22Rv1 (cell line): Measurements from ENCODE around the gene AASDHPPT.

Experiments used
- ZFX ChIP-seq: fragments of 450-650 bp; IDR thresholded peaks from 2 replicates; pipeline ENCODE4 v1.6.1; 2017; ENCODE audit warnings: antibody characterized with exemption, borderline replicate concordance
- TF ChIP-seq, protein P1 (sequence below): fragments of 450-650 bp; IDR thresholded peaks from 2 replicates; pipeline ENCODE4 v1.5.1; 2017; ENCODE audit warnings: mild to moderate bottlenecking

DNA sequence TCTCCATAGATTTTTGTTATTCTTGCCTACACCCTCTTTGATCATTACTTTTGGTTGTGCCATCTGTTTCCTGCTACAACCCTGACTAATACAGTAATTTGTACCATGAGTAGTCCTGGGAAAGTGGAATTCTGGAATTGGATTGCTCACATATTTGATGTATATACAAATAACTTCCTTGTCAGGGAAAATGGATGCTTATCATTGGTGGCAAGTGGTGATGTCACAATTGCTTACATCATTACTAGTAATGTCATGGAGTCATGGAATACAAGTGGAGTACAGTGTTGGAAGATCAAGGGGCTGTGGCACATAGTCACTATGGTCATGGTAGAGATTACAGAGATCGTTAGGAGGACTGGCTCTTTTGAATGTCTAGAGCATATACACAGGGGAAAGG, 24.4 kb downstream of the AASDHPPT start:
- TF ChIP-seq, protein P1, sequence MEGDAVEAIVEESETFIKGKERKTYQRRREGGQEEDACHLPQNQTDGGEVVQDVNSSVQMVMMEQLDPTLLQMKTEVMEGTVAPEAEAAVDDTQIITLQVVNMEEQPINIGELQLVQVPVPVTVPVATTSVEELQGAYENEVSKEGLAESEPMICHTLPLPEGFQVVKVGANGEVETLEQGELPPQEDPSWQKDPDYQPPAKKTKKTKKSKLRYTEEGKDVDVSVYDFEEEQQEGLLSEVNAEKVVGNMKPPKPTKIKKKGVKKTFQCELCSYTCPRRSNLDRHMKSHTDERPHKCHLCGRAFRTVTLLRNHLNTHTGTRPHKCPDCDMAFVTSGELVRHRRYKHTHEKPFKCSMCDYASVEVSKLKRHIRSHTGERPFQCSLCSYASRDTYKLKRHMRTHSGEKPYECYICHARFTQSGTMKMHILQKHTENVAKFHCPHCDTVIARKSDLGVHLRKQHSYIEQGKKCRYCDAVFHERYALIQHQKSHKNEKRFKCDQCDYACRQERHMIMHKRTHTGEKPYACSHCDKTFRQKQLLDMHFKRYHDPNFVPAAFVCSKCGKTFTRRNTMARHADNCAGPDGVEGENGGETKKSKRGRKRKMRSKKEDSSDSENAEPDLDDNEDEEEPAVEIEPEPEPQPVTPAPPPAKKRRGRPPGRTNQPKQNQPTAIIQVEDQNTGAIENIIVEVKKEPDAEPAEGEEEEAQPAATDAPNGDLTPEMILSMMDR: no peak
- no peak for TF ChIP-seq ZFX
